ENCODE results near the gene ERAP2.
"Not testable (repeated sequence)": the region's sequence is repeated elsewhere in the genome, so short reads cannot be mapped to it uniquely, and the experiment has no call there.

ERAP2 gene

DNA sequence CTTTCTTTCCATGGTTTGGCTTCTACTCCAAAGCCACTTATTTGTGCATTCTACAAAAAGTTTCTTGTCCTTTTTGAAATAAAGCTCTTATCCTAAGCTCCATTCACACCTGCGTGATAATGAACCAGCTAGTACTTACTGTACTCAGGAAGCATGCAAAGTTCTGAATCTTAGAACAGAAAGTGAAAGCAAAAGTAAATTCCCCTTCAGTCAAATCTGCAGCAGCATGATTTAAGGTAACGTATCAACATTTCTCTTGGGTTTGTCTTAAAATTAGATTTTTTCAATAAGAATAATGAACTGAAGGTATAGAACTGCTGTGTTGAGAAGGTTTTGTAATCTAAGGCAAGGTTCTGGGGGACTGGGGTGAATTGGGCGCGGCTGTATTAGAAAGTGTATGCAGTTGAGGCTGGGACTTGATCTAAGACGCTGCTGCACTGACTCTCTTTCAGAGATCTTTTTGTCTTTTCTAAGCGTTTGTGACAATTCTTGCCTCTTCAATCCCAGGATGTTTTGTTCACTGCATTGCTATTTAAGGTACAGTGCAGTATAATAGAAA lies at the start of gene ERAP2:
Gene ERAP2 (plus strand): TSS at position 209 of the 559 bp plus-strand sequence. CDS start 3,186 bp downstream, outside the sequence.
- peak; percentile 50 for DNase-seq

DNA sequence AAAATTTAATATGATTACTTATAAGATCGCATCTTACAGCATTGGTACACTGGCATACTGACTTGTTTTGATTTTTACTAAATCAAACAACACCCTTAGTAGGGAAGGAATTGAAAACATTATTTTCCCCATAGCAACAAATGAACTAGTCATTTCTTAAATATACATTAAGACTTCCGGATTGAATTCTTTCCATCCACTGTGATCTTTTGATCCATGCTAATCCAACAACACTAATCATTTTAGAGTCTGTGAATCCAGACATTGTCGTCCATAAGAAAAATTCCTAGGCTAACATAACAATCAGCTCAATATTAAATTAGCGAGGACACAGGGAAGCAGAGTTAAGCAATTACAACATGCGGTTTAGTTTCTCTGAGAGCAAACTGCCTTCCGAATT lies 47.0 kb upstream of the ERAP2 start:
- no peak for DNase-seq

DNA sequence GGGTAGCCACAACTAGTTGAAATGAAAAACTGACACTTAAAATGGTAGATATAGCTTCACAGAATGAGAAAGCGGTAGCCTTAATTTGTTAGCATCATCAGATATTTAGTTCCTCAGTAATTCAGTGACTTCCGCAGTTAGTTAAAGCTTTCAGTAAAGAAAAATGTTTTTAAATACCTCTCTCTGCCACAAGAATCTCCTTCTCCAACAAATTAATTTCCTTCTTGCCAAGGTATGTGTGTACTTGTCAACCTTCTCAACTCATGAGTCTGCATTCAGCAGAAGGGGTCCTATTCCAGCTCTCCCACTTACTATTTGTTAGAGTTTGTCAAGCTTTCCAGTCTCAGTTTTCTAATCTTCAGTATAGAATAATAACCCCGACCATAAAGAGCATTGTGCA lies 42.3 kb upstream of the ERAP2 start:
- no peak for DNase-seq

DNA sequence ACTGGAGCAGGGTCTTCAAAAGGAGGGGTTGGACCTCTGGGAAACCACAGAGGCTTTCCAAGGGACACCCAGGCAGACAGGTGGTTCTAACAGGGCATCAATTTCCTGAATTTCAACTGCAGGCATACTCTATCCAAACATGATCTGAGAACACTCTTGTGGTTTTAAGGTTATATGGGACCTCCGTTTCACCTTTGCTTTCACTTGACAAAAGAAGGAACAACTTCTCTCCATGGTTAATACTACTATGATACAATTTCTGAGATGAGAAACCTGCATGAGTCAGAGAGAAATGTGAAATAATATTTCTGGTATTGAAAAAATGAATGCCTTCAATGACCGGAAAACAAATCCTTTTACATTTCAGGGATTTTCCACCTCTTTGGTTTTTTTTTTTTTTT lies 40.5 kb upstream of the ERAP2 start:
- no peak for DNase-seq

- DNase-seq = no peak
Measured at GRCh38 chr5:96836817-96837216, 39.5 kb upstream of the ERAP2 start.

GRCh38 chr5:96837303-96837702 lies 39.0 kb upstream of the ERAP2 start:
- no peak for DNase-seq

GRCh38 chr5:96838201-96839070 lies 37.9 kb upstream of the ERAP2 start:
- DNase-seq = no peak

DNA sequence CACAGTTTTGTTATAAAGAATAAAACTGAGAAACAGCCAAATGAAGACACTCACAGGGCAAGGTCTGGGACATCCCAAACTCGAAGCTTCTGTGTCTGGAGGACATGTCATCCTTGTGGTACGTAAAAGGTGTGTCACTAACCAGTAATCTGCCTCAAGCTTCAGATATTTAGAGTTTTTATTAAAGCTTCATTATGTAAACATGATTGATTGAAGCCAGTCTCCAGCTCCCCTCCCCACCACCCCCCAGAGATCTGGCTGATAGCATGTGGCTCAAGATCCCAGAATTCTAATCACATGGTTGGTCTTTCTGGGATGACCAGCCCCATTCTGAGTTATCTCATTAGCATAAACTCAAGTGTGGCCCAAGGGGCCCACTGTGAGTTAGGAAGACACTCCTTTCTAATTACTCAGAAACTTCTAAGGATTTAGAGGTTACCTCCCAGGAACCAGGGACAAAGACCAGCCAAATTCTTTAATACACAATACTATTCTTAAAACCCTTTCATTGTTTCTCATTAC lies 37.2 kb upstream of the ERAP2 start:
- no peak for DNase-seq

GRCh38 chr5:96841931-96842330 lies 34.4 kb upstream of the ERAP2 start:
- not testable (repeated sequence) for DNase-seq

DNA sequence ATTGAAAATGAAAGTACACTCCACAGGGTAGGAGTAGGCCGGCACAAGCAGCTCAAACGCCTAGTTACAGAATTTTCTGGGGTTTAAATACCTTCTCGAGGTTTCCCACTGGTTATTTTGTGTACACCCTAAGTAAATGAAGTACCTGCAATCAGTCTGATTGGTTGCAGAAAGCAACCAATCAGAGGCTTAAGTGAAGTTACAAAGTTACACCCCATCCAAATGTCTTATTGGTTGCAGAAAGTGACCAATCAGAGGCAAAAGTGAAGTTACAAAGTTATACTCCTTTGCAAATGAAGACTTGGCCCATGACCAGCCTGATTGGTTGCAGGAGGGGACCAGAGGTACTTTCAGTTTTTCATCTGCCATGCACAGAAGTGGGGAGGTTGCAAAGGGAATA lies 33.2 kb upstream of the ERAP2 start:
- DNase-seq = no peak

GRCh38 chr5:96844481-96844990 lies 31.8 kb upstream of the ERAP2 start:
- no peak for DNase-seq

GRCh38 chr5:96851312-96852062 lies 24.8 kb upstream of the ERAP2 start:
- no peak for DNase-seq

DNA sequence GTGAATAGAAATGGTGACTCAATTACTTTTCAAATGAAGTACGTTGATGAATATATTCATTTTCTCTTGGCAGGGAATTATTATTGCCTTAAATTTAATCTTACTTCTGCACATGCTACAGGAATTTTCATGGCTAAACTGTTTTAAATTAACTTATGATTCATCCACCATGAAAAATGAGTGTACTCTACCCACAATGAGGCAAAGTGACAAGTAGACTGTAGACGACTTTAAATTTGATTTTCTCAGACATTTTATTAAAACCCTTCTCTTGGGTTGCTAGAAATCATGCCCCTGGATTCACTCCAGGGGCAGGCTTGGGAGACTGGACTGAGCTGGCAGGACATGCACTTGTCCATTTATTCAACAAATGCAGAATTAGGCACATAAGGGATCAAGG lies 23.5 kb upstream of the ERAP2 start:
- no peak for DNase-seq

GRCh38 chr5:96854067-96854466 lies 22.2 kb upstream of the ERAP2 start:
- DNase-seq = no peak

GRCh38 chr5:96855031-96855872 lies 21.0 kb upstream of the ERAP2 start:
- DNase-seq = no peak

GRCh38 chr5:96856371-96856770 lies 19.9 kb upstream of the ERAP2 start:
- no peak for DNase-seq

GRCh38 chr5:96857454-96857853 lies 18.8 kb upstream of the ERAP2 start:
- DNase-seq = no peak

- DNase-seq = peak; percentile 25
Measured at GRCh38 chr5:96857924-96858323, 18.4 kb upstream of the ERAP2 start.

DNA sequence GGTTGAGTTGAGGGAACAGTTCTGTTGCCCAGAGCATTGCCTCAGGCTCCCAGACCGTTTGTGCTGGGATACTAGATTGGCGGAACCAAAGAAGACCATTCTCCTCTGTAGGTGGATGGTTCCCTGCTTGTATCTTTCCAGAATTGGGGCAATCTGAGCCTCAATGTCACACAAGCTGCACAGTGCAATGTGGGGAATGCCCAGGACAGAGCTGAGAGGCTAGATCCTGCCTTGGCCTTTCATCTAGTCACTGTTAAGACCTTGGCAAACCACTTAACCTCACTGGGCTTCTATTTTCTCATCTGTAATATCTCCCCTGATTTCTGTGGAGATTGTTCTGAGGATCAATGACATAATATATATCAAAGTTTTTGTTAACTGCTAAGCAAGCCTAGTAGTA lies 16.9 kb upstream of the ERAP2 start:
- no peak for DNase-seq

- peak; percentile 49 for DNase-seq
Measured at GRCh38 chr5:96861076-96861475, 15.2 kb upstream of the ERAP2 start.

DNA sequence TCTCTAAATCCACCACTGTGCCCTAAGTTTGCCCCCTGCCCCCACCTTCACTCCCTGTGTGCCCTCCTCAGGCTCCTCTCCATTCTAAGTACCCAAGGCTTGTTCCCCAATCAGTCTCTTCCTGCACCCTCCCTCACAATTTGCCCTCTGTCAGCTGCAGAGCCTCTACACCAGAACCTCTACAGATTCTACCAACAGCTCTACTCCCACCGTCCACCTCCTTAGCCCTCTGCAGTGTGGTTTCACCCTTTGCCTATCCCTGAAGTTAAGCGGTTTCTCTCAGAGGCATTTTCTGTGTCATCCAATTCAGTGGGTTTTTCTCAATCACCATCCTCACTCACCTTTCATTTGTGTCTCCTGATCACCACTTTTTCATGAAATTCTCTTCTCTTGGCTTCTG lies 13.2 kb upstream of the ERAP2 start:
- no peak for DNase-seq

- DNase-seq = no peak
Measured at GRCh38 chr5:96863949-96864584, 12.2 kb upstream of the ERAP2 start.

Data from NCI-H526 treated with DMSO at 0.1 percent for 48 hours (cell line).